CD4-positive, alpha-beta T cell treated with Interleukin-12 subunit alpha and Interleukin-12 subunit beta, for 1 hour (primary cell): ENCODE data around the gene MICAL2.

Experiments used
- DNase-seq: peaks from one replicate; pipeline ENCODE4 v3.0.0-alpha.2; 2020

Gene MICAL2

DNA sequence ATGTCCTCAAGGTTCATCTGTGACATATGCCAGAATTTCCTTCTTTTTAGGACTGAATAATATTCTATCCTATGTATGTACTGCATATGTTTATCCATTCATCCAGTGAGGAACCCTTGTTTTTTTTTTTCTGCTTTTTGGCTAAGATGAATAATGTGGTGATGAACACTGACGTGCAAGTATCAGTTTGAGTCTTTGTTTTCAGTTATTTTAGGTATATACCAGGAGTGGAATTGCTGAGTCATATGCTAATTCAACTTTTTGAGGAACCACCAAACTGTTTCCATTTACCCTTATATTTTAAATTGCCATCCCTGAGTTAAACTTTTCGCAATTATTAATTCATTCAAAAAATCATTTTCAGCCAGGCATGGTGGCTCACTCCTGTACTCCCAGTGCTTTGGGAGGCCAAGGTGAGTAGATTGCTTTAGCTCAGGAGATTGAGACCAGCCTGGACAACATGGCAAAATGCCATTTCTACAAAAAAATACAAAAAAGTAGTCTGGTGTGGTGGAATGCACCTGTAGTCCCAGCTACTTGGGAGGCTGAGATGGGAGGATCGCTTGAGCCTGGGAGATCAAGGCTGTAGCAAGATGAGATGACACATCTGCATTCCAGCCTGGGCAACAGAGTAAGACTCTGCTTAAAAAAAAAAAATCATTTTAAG lies 64.2 kb downstream of the MICAL2 start:
- DNase-seq, result no peak

GRCh38 chr11:12175694-12176241 lies 65.4 kb downstream of the MICAL2 start:
- DNase-seq, result no peak

GRCh38 chr11:12176410-12176809 lies 66.0 kb downstream of the MICAL2 start:
- DNase-seq, result no peak

- no peak for DNase-seq
Measured at GRCh38 chr11:12177739-12178338, 67.4 kb downstream of the MICAL2 start.

DNA sequence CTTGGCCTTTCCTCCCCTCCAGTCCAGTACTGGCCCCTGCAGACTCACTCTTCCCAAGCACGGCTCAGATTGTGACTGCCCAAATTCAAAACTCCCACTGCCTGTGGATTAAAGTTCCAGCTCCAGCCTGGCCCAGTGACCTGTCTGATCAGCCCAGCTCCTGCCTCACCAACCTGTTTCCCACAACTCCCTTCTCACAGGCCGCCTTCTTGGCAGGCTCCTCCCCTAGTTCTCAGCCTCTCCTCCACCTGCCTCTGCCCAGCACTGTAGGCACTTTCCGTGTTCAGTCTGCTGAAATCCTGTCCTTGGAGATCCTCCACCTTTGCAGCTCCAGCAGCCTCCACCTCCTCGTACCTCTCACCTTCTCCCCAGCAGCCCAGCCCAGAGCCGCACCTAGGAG lies 68.6 kb downstream of the MICAL2 start:
- DNase-seq, result no peak

- no peak for DNase-seq
Measured at GRCh38 chr11:12179531-12179930, 69.1 kb downstream of the MICAL2 start.

DNA sequence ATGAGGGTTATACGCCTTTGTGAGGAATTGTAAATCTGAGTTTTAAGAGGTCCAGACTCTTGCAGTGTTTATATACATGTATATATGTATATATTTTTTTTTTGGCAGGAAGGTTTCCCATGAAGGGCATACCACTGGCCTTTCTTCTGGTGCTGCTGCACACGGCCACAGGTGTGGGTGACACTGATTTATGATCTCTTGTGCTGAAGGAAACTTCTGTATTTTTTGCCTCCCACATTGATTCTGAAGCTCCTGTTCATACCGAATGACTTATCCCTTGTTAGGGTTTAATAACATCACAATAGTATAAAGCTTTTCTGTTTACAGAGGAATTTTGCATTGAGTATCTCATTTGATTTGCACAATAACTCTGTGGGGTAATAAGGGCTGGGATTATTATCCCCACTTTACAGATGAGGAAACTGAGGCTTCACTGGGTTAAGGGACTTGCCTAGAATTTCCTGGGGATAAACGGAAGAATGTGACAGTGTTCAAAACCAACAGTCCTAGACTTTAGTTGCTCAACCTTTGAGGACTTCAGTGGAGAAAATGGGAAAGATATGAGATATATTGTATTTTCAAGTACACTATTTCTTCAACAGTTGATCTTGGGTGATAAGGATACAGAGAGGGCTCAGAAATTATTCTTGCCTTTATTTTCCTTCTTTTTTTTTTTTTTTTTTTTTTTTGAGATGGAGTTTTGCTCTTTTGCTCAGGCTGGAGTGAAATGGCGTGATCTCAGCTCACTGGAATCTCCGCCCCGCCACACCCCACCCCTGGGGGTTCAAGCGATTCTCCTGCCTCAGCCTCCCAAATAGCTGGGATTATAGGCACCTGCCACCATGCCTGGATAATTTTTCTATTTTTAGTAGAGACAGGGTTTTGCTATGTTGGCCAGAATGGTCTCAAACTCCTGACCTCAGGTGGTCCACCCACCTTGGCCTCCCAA lies 70.1 kb downstream of the MICAL2 start:
- DNase-seq, result no peak

DNA sequence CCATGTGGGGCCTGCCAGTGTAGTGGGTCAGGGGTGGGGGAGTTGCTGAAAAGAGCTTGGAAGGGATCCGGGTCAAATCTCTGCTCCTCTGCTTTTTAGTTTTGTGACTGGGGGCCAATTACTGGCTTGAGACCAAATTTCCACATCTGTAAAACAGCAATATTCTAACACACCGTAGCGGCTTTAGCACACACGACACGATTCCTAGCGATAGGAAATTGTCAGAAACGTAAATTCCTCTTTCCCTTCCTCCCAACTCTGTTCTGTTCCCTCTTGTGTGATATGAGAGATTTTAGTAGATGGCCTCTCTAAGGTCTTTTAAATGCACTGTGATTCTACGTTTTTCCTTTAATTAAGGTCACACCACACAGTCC lies 71.9 kb downstream of the MICAL2 start:
- no peak for DNase-seq

- no peak for DNase-seq
Measured at GRCh38 chr11:12182676-12183541, 72.5 kb downstream of the MICAL2 start.

DNA sequence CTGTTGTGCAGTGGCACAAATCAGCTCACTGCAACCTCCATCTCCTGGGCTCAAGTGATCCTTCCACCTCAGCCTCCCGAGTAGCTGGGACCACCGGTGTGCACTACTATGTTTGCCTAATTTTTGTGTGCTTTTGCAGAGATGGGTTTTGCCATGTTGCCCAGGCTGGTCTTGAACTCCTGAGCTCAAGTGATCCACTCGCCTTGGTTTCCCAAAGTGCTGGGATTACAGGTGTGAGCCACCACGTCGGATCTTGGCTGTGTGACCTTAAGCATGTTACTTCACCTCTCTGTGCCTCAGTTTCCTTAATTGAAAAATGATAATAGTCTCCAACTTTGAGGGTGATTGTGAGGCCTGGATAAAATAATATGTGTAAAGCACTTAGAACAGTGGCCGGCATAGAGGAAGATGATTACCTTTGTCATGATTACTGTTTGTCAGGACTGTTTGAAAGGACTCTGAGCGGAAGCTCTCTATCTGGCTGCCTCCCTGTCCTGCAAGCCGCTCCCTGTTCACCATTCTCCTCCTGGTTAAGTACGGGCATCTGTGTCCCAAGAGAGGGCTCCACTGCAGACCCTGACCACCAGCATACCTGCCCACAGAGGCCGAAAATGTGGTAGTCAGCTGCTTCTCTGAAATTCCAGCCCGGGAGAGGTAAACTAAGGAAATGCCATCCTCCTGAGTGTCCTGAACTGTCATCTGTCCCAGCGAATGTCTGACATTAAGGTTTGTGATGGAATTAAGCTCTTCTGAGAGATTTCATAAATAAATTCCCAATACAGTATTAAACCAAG lies 73.6 kb downstream of the MICAL2 start:
- no peak for DNase-seq

GRCh38 chr11:12184699-12185098 lies 74.3 kb downstream of the MICAL2 start:
- no peak for DNase-seq

GRCh38 chr11:12185106-12185690 lies 74.8 kb downstream of the MICAL2 start:
- DNase-seq, result no peak

DNA sequence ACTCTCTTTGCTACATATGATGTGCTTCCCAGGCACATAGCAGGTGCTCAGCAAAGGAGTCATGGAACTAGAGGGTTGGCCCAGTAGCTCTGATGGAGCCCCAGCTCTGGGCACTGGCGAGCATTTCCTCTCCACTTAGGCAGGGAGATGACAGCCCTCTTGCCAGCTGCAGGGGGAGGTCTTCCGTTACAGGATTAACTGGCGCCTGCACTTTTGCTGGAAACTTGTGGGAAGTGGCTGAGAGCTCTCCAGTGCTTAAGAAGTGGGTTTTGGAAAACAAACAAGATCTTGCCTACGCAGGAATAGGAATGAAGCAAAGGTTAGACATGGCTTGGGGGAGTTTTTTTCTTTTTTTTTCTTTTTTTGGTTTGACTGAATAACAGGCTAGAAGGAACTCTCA lies 75.5 kb downstream of the MICAL2 start:
- no peak for DNase-seq

DNA sequence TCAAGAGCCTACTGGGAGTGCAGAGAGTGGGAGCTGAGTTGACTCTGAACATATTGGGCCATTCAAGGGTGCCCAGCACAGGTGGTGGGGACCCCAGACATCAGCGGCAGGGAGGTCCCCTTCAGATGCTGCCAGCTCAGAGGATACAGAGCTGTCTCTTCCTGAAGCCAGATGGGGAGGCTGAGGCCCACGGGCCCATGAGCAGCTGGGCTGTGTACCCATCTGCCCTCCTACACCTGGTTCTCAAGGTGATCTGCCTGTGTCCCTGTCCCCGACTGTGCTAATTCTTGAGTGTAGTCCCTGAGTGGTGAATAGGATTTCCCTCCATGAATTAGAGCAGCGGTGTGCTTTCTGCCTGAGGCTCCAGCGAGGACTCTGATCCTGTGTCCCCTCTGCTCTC lies 76.3 kb downstream of the MICAL2 start:
- DNase-seq, result no peak

DNA sequence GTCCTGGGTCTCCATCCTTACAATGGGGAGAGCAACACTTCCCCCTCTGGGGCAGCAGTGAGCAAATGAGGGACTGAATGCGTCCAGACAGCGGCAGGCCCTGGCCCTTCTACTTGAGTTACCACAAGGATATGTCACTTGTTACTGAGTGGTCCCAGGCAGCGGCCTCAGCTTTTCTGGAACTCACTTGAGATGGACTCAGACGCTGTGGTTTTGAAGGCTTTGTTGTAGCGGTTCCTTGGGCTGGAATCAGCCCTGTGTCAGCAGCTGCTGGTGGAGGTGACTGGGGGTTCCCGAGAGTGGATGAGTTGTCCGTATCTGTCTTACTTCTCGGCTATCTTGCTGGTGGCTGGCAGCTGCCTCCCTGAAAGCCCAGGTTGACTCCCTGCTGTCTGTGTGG lies 77.0 kb downstream of the MICAL2 start:
- no peak for DNase-seq

- DNase-seq, result no peak
Measured at GRCh38 chr11:12188548-12189317, 78.3 kb downstream of the MICAL2 start.

DNA sequence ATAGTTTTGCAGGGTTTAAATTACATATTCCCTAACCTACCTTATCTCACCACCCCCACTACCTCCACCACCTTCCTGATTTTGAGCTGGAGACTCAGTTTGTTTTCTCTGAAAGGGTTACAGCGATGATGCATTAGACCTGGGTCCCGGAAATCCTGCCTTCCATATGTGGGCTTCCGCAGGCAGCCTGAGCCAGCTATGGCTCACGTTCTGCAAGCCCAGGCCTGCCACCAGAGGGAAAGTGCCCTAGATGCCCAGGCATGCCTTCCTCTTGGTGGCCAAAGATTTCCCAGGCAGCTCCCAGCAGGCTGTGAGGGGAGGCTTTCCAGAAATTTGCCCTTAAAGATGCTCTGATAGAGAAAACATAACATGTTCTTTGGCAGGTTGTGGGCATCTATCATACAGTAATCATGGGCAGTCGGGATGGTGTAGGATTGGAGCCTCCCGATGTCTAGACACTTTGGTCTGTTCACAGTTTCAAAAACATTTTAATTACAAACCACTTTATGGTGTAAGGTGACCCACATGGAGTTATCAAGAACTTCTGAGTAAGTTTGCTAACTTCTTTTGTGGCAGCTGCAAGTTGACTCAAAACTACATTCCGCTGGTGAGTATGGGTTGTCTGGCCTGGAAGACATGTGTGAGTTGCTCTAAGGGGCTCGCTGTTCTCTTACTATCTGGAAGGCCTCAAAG lies 79.3 kb downstream of the MICAL2 start:
- peak; percentile 64 for DNase-seq

DNA sequence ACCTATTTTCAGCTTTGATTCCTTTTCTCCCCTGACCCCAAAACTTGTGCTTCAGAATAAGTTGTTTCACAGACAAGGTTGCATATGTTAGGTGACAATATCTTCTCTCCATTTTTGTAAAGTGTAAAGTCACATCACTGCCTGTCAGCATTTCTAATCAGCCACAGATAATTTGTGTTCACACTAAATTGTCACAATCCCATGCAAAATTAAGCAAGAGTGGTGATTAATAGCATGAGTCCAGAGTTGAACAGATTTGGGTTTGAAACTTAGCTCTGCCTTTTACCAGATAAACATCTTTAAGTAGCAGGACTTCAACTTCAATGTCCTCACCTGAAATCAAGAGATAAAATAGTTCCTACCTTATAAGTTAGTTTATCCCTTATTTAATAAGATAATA lies 80.1 kb downstream of the MICAL2 start:
- no peak for DNase-seq

DNA sequence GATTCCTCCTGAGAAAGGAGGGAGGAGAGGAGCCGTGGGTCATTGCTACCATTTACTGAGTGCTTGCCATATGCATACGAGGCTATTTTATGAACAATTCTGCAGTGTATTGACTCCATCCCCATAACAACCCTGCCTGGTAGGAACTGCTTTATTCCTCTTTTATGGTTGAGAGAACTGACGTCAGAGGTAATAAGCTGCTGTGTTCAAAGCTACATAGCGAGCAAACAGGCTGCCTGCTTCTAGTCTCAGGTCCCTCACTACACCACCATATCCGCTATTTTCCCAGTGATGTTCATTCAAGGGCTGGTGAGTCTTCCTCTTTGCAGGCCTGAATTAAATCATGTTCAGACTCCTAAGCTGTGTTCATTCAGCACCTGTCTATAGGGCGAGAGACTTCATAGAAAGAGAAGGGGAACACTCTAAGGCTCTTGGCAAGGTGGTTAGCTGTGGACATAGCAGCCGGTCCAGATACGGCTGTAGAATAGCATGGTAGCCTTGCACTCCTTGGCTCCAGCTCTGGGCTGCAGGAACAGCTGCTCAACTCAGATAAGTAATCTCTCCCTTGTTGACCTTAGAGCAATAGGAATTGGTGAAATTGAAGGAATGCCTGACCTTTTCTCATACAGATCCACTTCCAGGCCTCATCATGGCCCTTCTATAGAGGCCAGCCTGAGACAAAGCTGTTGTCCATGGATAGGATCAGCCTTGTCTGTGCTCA lies 82.6 kb downstream of the MICAL2 start:
- DNase-seq, result no peak
